Fibroblast of skin of left quadriceps (primary cell): Measurements from ENCODE around the gene NANOGP8.
"Not testable (repeated sequence)": the region's sequence is repeated elsewhere in the genome, so short reads cannot be mapped to it uniquely, and the experiment has no call there.

Source experiments
- DNase-seq, 2 experiments: peaks; one replicate each; pipeline ENCODE4 v3.0.0-alpha.2; 2013; ENCODE audit warnings: low read depth in 2 of 2

NANOGP8 gene

GRCh38 chr15:35085176-35085919 is at the start of gene NANOGP8:
NANOGP8 (minus strand) TSS chr15:35085295; CDS start chr15:35085110, 185 bp downstream.
- not testable (repeated sequence) for DNase-seq

- DNase-seq: no peak
Measured at GRCh38 chr15:35134299-35134698, 49.2 kb upstream of the NANOGP8 start.

GRCh38 chr15:35130245-35130644 is 45.1 kb upstream of the NANOGP8 start:
- DNase-seq: peak; percentile 34 to 46

- DNase-seq: no peak
Measured at GRCh38 chr15:35129361-35129760, 44.3 kb upstream of the NANOGP8 start.

- no peak for DNase-seq
Measured at GRCh38 chr15:35127717-35128116, 42.6 kb upstream of the NANOGP8 start.

- peak in 1 of 2 experiments; percentile 4 for DNase-seq
Measured at GRCh38 chr15:35126236-35126635, 41.1 kb upstream of the NANOGP8 start.

- DNase-seq: no peak
Measured at GRCh38 chr15:35123743-35124142, 38.6 kb upstream of the NANOGP8 start.

GRCh38 chr15:35121611-35122359 is 36.7 kb upstream of the NANOGP8 start:
- no peak for DNase-seq

GRCh38 chr15:35120173-35120572 is 35.1 kb upstream of the NANOGP8 start:
- DNase-seq: no peak

- DNase-seq: no peak
Measured at GRCh38 chr15:35118960-35119359, 33.9 kb upstream of the NANOGP8 start.

GRCh38 chr15:35117543-35118265 is 32.6 kb upstream of the NANOGP8 start:
- DNase-seq: peak in 1 of 2 experiments; percentile 37

- no peak for DNase-seq
Measured at GRCh38 chr15:35115155-35115725, 30.1 kb upstream of the NANOGP8 start.

- DNase-seq: no peak
Measured at GRCh38 chr15:35112346-35112745, 27.3 kb upstream of the NANOGP8 start.

GRCh38 chr15:35111861-35112260 is 26.8 kb upstream of the NANOGP8 start:
- DNase-seq: no peak

GRCh38 chr15:35108453-35108852 is 23.4 kb upstream of the NANOGP8 start:
- no peak for DNase-seq

GRCh38 chr15:35107561-35107960 is 22.5 kb upstream of the NANOGP8 start:
- no peak for DNase-seq

GRCh38 chr15:35107122-35107521 is 22.0 kb upstream of the NANOGP8 start:
- no peak for DNase-seq

- no peak for DNase-seq
Measured at GRCh38 chr15:35104526-35105147, 19.5 kb upstream of the NANOGP8 start.

- no peak for DNase-seq
Measured at GRCh38 chr15:35102186-35102585, 17.1 kb upstream of the NANOGP8 start.

- DNase-seq: no peak
Measured at GRCh38 chr15:35101335-35101734, 16.2 kb upstream of the NANOGP8 start.

GRCh38 chr15:35098737-35099136 is 13.6 kb upstream of the NANOGP8 start:
- DNase-seq: no peak

GRCh38 chr15:35095941-35096340 is 10.8 kb upstream of the NANOGP8 start:
- no peak for DNase-seq
